Mesothelial cell of epicardium (in vitro differentiated cells): ENCODE measurements around the gene CPLANE2. TPM values are rescaled to one million over a fixed set of nuclear protein-coding genes. Genes with fewer than 3 reads are reported as not detected.

Experiments
- DNase-seq, 2 experiments: peaks; one replicate each; pipeline ENCODE4 v3.0.0; 2021; ENCODE audit warnings: low spot score in 2 of 2; ENCODE audit not compliant: unreplicated experiment in 2 of 2
- H3K27ac Mint-ChIP-seq: 2 replicates; pipeline ENCODE4 v1.8.0; 2021; ENCODE audit warnings: mixed read lengths
- H3K27me3 Mint-ChIP-seq: 2 replicates; pipeline ENCODE4 v1.8.0; 2021; ENCODE audit warnings: low read depth, mixed read lengths
- H3K36me3 Mint-ChIP-seq: 2 replicates; pipeline ENCODE4 v1.8.0; 2021; ENCODE audit warnings: mixed read lengths
- H3K4me1 Mint-ChIP-seq: 2 replicates; pipeline ENCODE4 v1.8.0; 2021; ENCODE audit warnings: mixed read lengths
- H3K4me3 Mint-ChIP-seq: 2 replicates; pipeline ENCODE4 v1.8.0; 2021; ENCODE audit warnings: mild to moderate bottlenecking, moderate library complexity, mixed read lengths
- H3K9me3 Mint-ChIP-seq: 2 replicates; pipeline ENCODE4 v1.8.0; 2021; ENCODE audit warnings: mixed read lengths
- CTCF ChIP-seq: fragments of 200-600 bp; sonication (generic); IDR thresholded peaks from one replicate; pipeline ENCODE4 v1.5.0; 2021; ENCODE audit warnings: antibody characterized with exemption; ENCODE audit not compliant: unreplicated experiment
- total RNA-seq: library from RNA; stranded (reverse); gene quantifications from 3 replicates; pipeline ENCODE4 v1.2.1, GENCODE V29; 2021

The CPLANE2 gene
- total RNA-seq, 1 donor from 2014 or later, result 10.7 TPM

- no peak overlapping the region for H3K27ac Mint-ChIP-seq
Measured at GRCh38 chr1:16204216-16204615, 32.8 kb downstream of the CPLANE2 start.

GRCh38 chr1:16203550-16203949 lies 33.4 kb downstream of the CPLANE2 start:
- H3K27ac Mint-ChIP-seq, result no peak overlapping the region
- peaks cover 10% of the 10 kb centered on the region for H3K4me1 Mint-ChIP-seq
- no peak overlapping the region for H3K4me3 Mint-ChIP-seq
- H3K36me3 Mint-ChIP-seq, result peaks cover 25% of the 10 kb centered on the region
- no peaks in the 10 kb centered on the region for H3K27me3 Mint-ChIP-seq
- TF ChIP-seq CTCF, result no peak
- H3K9me3 Mint-ChIP-seq, result no peaks in the 10 kb centered on the region
- no peak for DNase-seq

More at GRCh38 chr1:16204216-16204615, 32.8 kb downstream of the CPLANE2 start:
- peaks cover 13% of the 10 kb centered on the region for H3K4me1 Mint-ChIP-seq
- H3K36me3 Mint-ChIP-seq, result peaks cover 20% of the 10 kb centered on the region
- no peaks in the 10 kb centered on the region for H3K27me3 Mint-ChIP-seq
- no peak overlapping the region for H3K4me3 Mint-ChIP-seq
- no peak for DNase-seq
- TF ChIP-seq CTCF, result no peak
- no peaks in the 10 kb centered on the region for H3K9me3 Mint-ChIP-seq

GRCh38 chr1:16202281-16203210 lies 34.4 kb downstream of the CPLANE2 start:
- Mint-ChIP-seq H3K36me3 (peaks cover 27% of the 10 kb centered on the region), H3K27me3 (no peaks in the 10 kb centered on the region), H3K4me1 (peaks cover 10% of the 10 kb centered on the region), H3K27ac (no peak overlapping the region), H3K9me3 (no peaks in the 10 kb centered on the region), H3K4me3 (no peak overlapping the region)
- TF ChIP-seq CTCF, result no peak
- no peak for DNase-seq

- Mint-ChIP-seq H3K4me3 (no peak overlapping the region), H3K9me3 (no peaks in the 10 kb centered on the region), H3K36me3 (peaks cover 35% of the 10 kb centered on the region), H3K27ac (no peak overlapping the region), H3K4me1 (peaks cover 2% of the 10 kb centered on the region), H3K27me3 (no peaks in the 10 kb centered on the region)
- no peak for TF ChIP-seq CTCF
- no peak for DNase-seq
Measured at GRCh38 chr1:16199700-16200099, 37.3 kb downstream of the CPLANE2 start.

GRCh38 chr1:16199157-16199501 lies 37.9 kb downstream of the CPLANE2 start:
- Mint-ChIP-seq H3K27ac (no peak overlapping the region), H3K36me3 (peaks cover 30% of the 10 kb centered on the region), H3K27me3 (no peaks in the 10 kb centered on the region), H3K4me3 (no peak overlapping the region), H3K4me1 (peaks cover 2% of the 10 kb centered on the region), H3K9me3 (no peaks in the 10 kb centered on the region)
- no peak for DNase-seq
- no peak for TF ChIP-seq CTCF
